Colon (tissue), 2 donors: Measurements from ENCODE around the gene NXPH2.
"Not testable (repeated sequence)": the region's sequence is repeated elsewhere in the genome, so short reads cannot be mapped to it uniquely, and the experiment has no call there.

Experiments
- FAIRE-seq: peaks from 2 replicates; lab custom pipeline; 2012; peaks lifted over from hg19 to GRCh38; lab: Jason Lieb, UNC
- donor health status: control.
- donor health status: control.

The NXPH2 gene

GRCh38 chr2:138757384-138757783, 22.8 kb downstream of the NXPH2 start:
- no peak for FAIRE-seq

GRCh38 chr2:138752197-138752956, 27.8 kb downstream of the NXPH2 start:
- FAIRE-seq = no peak

- FAIRE-seq = no peak
These were observed 35.5 kb downstream of the NXPH2 start for GRCh38 chr2:138744713-138745112.

- FAIRE-seq = no peak
These were observed 37.6 kb downstream of the NXPH2 start for GRCh38 chr2:138742441-138743057.

- no peak for FAIRE-seq
These were observed 38.3 kb downstream of the NXPH2 start for GRCh38 chr2:138741851-138742250.

GRCh38 chr2:138737009-138737554, 43.1 kb downstream of the NXPH2 start:
- FAIRE-seq = not testable (repeated sequence)

GRCh38 chr2:138732651-138733050, 47.5 kb downstream of the NXPH2 start:
- no peak for FAIRE-seq

- no peak for FAIRE-seq
These were observed 49.6 kb downstream of the NXPH2 start for GRCh38 chr2:138730497-138731030.

GRCh38 chr2:138727956-138728355, 52.2 kb downstream of the NXPH2 start:
- FAIRE-seq = no peak

- FAIRE-seq = no peak
These were observed 53.5 kb downstream of the NXPH2 start for GRCh38 chr2:138726681-138727080.

GRCh38 chr2:138724729-138725459, 55.3 kb downstream of the NXPH2 start:
- peak; percentile 10 for FAIRE-seq

- FAIRE-seq = no peak
These were observed 55.9 kb downstream of the NXPH2 start for GRCh38 chr2:138724327-138724726.

GRCh38 chr2:138723196-138723987, 56.8 kb downstream of the NXPH2 start:
- no peak for FAIRE-seq

GRCh38 chr2:138722316-138722715, 57.9 kb downstream of the NXPH2 start:
- FAIRE-seq = no peak

- FAIRE-seq = no peak
These were observed 60.0 kb downstream of the NXPH2 start for GRCh38 chr2:138720035-138720838.

GRCh38 chr2:138718405-138718804, 61.8 kb downstream of the NXPH2 start:
- FAIRE-seq = no peak

GRCh38 chr2:138716183-138716582, 64.0 kb downstream of the NXPH2 start:
- no peak for FAIRE-seq

GRCh38 chr2:138713504-138713903, 66.7 kb downstream of the NXPH2 start:
- FAIRE-seq = no peak

GRCh38 chr2:138713069-138713496, 67.1 kb downstream of the NXPH2 start:
- FAIRE-seq = no peak

- no peak for FAIRE-seq
These were observed 67.8 kb downstream of the NXPH2 start for GRCh38 chr2:138712212-138712979.
